ENCODE measurements around the gene MRPS26.
A peak's percentile ranks its signal among the peaks of the same experiment; 100 is the strongest.

Gene MRPS26

GRCh38 chr20:3082306-3082951 lies 36.6 kb downstream of the MRPS26 start:
- Histone ChIP-seq H3K27me3 (ENCODE audit: control insufficient read depth, insufficient read depth, low read length) (peaks cover 47% of the 10 kb centered on the region), H3K36me3 (ENCODE audit: control insufficient read depth, insufficient read depth, low read length) (no peaks in the 10 kb centered on the region), H3K4me3 (ENCODE audit: low read depth, low read length) (peak overlapping the region; percentile 52), H3K4me1 (ENCODE audit: control insufficient read depth, insufficient read depth, low read length) (peaks cover 2% of the 10 kb centered on the region), H3K9ac (ENCODE audit: low read depth, low read length) (no peak overlapping the region), H3K9me3 (ENCODE audit: control insufficient read depth, insufficient read depth, low read length) (no peaks in the 10 kb centered on the region)

DNA sequence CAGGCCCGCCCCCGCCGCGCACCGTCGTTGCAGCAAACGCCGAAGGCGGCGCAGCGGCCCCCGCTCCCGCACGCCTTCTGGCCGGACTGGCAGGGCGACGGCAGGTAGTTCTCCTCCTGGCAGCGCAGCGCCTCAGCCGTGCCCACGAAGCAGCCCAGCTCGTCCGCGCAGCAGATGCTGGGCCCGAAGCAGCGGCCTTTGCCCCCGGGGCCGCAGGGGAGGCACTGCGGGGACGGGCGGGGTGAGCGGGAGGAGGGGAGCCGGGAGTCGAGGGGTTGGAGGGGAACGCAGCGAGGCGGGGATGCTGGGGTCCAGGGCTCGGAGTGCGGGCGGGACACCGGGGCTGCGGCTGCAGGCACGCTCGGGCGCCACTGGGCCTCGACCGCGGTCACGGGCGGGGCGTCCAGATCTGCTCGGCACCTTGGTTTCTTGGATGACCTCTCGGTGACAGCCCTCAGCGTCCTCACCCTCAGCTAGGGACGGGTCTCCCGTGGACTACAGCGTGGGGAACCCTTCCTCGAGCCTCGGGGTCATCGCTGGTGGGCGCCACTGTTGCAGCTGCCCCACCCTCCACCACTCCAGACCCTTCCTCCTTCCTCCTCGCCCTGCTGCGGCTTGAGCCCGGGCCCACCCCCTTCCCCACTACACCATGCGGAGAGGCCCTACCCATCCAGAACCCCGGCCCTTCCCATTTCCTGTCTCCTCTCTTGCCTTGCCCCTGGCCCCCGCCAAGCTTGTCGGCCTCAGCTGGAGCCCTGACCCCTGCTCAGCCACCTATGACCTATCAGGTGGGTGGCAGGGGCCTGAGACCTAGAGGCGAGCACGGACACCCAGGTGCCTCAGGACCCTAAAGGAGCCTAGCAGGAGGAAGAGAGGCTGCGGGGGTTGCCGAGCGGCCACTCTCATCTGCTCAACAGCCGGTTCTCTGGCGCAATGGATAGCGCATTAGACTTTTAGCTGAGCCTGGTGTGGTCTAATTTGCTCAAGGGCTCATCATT lies 37.4 kb downstream of the MRPS26 start:
- peaks cover 47% of the 10 kb centered on the region for H3K27me3 ChIP-seq (ENCODE audit: control insufficient read depth, insufficient read depth, low read length)
- H3K9ac ChIP-seq (ENCODE audit: low read depth, low read length): no peak overlapping the region
- peak overlapping the region; percentile 65 for H3K4me3 ChIP-seq (ENCODE audit: low read depth, low read length)
- no peaks in the 10 kb centered on the region for H3K36me3 ChIP-seq (ENCODE audit: control insufficient read depth, insufficient read depth, low read length)
- H3K4me1 ChIP-seq (ENCODE audit: control insufficient read depth, insufficient read depth, low read length): peaks cover 2% of the 10 kb centered on the region
- no peaks in the 10 kb centered on the region for H3K9me3 ChIP-seq (ENCODE audit: control insufficient read depth, insufficient read depth, low read length)

GRCh38 chr20:3084283-3084985 lies 38.6 kb downstream of the MRPS26 start, which contains the start of gene AVP:
Gene AVP (minus strand): TSS chr20:3084724. CDS start chr20:3084674, 50 bp downstream.
- H3K4me3 ChIP-seq (ENCODE audit: low read depth, low read length): peak within 1 kb of the TSS; percentile 65
- H3K9ac ChIP-seq (ENCODE audit: low read depth, low read length): no peak within 1 kb of the TSS
- peaks cover 2% of the 10 kb centered on the region for H3K4me1 ChIP-seq (ENCODE audit: control insufficient read depth, insufficient read depth, low read length)
- peaks cover 42% of the 10 kb centered on the region for H3K27me3 ChIP-seq (ENCODE audit: control insufficient read depth, insufficient read depth, low read length)
- H3K36me3 ChIP-seq (ENCODE audit: control insufficient read depth, insufficient read depth, low read length): no peaks in the 10 kb centered on the region
- H3K9me3 ChIP-seq (ENCODE audit: control insufficient read depth, insufficient read depth, low read length): no peaks in the 10 kb centered on the region

DNA sequence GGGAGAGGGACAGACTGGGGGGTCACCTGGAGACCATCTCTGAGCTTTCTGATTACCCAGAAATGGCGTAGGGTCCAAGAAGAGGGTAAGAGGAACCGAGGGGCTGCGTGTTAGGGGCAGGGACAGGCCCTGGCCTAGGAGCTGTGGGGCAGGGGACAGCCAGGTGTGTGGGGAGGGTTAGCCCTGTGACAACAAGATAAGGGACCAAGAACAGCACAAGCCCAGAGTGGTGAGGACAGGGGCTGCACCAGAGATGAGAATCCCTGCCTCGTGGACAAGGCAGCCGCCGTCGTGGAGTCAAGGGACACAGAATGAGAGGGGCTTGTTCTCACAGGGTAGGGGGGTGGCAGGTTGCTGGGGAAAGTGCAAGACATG lies 39.1 kb downstream of the MRPS26 start:
- peaks cover 43% of the 10 kb centered on the region for H3K27me3 ChIP-seq (ENCODE audit: control insufficient read depth, insufficient read depth, low read length)

GRCh38 chr20:3085571-3086072 lies 39.8 kb downstream of the MRPS26 start:
- no peak overlapping the region for H3K4me3 ChIP-seq (ENCODE audit: low read depth, low read length)
- no peaks in the 10 kb centered on the region for H3K36me3 ChIP-seq (ENCODE audit: control insufficient read depth, insufficient read depth, low read length)
- H3K9me3 ChIP-seq (ENCODE audit: control insufficient read depth, insufficient read depth, low read length): no peaks in the 10 kb centered on the region
- peaks cover 2% of the 10 kb centered on the region for H3K4me1 ChIP-seq (ENCODE audit: control insufficient read depth, insufficient read depth, low read length)
- peaks cover 42% of the 10 kb centered on the region for H3K27me3 ChIP-seq (ENCODE audit: control insufficient read depth, insufficient read depth, low read length)
- no peak overlapping the region for H3K9ac ChIP-seq (ENCODE audit: low read depth, low read length)

More for the DNA sequence above, 39.1 kb downstream of the MRPS26 start:
- no peak overlapping the region for H3K9ac ChIP-seq (ENCODE audit: low read depth, low read length)
- no peak overlapping the region for H3K4me3 ChIP-seq (ENCODE audit: low read depth, low read length)
- H3K36me3 ChIP-seq (ENCODE audit: control insufficient read depth, insufficient read depth, low read length): no peaks in the 10 kb centered on the region
- peaks cover 2% of the 10 kb centered on the region for H3K4me1 ChIP-seq (ENCODE audit: control insufficient read depth, insufficient read depth, low read length)
- no peaks in the 10 kb centered on the region for H3K9me3 ChIP-seq (ENCODE audit: control insufficient read depth, insufficient read depth, low read length)

GRCh38 chr20:3088031-3088430 lies 42.2 kb downstream of the MRPS26 start:
- no peaks in the 10 kb centered on the region for H3K36me3 ChIP-seq (ENCODE audit: control insufficient read depth, insufficient read depth, low read length)
- H3K27me3 ChIP-seq (ENCODE audit: control insufficient read depth, insufficient read depth, low read length): peaks cover 36% of the 10 kb centered on the region
- no peak overlapping the region for H3K9ac ChIP-seq (ENCODE audit: low read depth, low read length)

DNA sequence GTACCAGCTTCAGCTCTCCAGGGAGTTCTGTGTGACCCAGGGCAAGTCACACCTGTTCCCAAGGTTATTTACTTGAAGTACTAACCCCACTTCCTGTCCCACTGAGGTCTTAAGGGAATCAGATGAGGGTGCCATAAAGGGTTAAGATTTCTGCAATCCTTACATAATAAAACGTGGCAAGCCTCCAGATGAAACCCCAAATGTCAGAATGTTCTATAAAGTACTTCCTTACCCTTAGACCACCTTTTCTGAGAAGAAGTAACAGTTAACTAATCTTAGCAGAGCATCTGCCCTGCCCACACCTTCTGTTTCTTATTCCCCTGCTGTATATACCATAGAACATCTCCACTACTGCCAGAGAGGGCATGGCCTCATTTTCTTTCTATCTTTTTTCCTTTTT lies 44.7 kb downstream of the MRPS26 start:
- peaks cover 20% of the 10 kb centered on the region for H3K27me3 ChIP-seq (ENCODE audit: control insufficient read depth, insufficient read depth, low read length)
- H3K9ac ChIP-seq (ENCODE audit: low read depth, low read length): no peak overlapping the region

More at GRCh38 chr20:3088031-3088430, 42.2 kb downstream of the MRPS26 start:
- Histone ChIP-seq H3K9me3 (ENCODE audit: control insufficient read depth, insufficient read depth, low read length) (no peaks in the 10 kb centered on the region), H3K4me3 (ENCODE audit: low read depth, low read length) (no peak overlapping the region), H3K4me1 (ENCODE audit: control insufficient read depth, insufficient read depth, low read length) (peaks cover 2% of the 10 kb centered on the region)

GRCh38 chr20:3092611-3093379 lies 46.9 kb downstream of the MRPS26 start:
- peak overlapping the region; percentile 47 for H3K9ac ChIP-seq (ENCODE audit: low read depth, low read length)
- H3K36me3 ChIP-seq (ENCODE audit: control insufficient read depth, insufficient read depth, low read length): no peaks in the 10 kb centered on the region
- no peaks in the 10 kb centered on the region for H3K4me1 ChIP-seq (ENCODE audit: control insufficient read depth, insufficient read depth, low read length)
- peaks cover 20% of the 10 kb centered on the region for H3K27me3 ChIP-seq (ENCODE audit: control insufficient read depth, insufficient read depth, low read length)
- no peaks in the 10 kb centered on the region for H3K9me3 ChIP-seq (ENCODE audit: control insufficient read depth, insufficient read depth, low read length)
- H3K4me3 ChIP-seq (ENCODE audit: low read depth, low read length): peak overlapping the region; percentile 37

More for the DNA sequence above, 44.7 kb downstream of the MRPS26 start:
- no peaks in the 10 kb centered on the region for H3K4me1 ChIP-seq (ENCODE audit: control insufficient read depth, insufficient read depth, low read length)
- no peaks in the 10 kb centered on the region for H3K9me3 ChIP-seq (ENCODE audit: control insufficient read depth, insufficient read depth, low read length)
- H3K36me3 ChIP-seq (ENCODE audit: control insufficient read depth, insufficient read depth, low read length): no peaks in the 10 kb centered on the region
- H3K4me3 ChIP-seq (ENCODE audit: low read depth, low read length): no peak overlapping the region

DNA sequence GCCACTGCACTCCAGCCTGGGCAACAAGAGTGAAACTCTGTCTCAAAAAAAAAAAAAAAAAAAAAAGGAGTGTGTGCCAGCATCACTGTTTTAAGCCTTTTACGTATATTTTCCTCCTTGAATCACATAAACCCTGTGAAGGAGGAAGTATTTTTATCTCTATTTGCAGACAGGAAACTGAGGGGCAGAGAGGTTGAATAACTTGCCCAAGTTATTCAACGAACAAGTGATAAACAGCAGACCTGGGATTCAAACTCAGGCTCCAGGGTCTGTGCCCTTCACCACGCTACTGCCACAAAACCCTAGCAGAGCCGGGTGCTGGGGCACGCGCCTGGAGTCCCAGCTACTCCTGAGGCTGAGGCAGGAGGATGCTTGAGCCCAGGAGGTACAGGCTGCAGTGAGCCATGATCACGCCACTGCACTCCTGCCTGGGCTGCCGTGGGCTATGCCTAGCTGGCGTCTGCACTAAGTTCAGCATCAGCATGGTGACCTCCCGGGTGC lies 48.1 kb downstream of the MRPS26 start:
- H3K36me3 ChIP-seq (ENCODE audit: control insufficient read depth, insufficient read depth, low read length): no peaks in the 10 kb centered on the region
- H3K9ac ChIP-seq (ENCODE audit: low read depth, low read length): no peak overlapping the region
- H3K27me3 ChIP-seq (ENCODE audit: control insufficient read depth, insufficient read depth, low read length): peaks cover 20% of the 10 kb centered on the region

GRCh38 chr20:3094848-3095629 lies 49.2 kb downstream of the MRPS26 start:
- Histone ChIP-seq H3K9ac (ENCODE audit: low read depth, low read length) (no peak overlapping the region), H3K27me3 (ENCODE audit: control insufficient read depth, insufficient read depth, low read length) (peaks cover 18% of the 10 kb centered on the region), H3K9me3 (ENCODE audit: control insufficient read depth, insufficient read depth, low read length) (no peaks in the 10 kb centered on the region), H3K4me3 (ENCODE audit: low read depth, low read length) (no peak overlapping the region), H3K4me1 (ENCODE audit: control insufficient read depth, insufficient read depth, low read length) (no peaks in the 10 kb centered on the region), H3K36me3 (ENCODE audit: control insufficient read depth, insufficient read depth, low read length) (no peaks in the 10 kb centered on the region)

More for the DNA sequence above, 48.1 kb downstream of the MRPS26 start:
- no peaks in the 10 kb centered on the region for H3K9me3 ChIP-seq (ENCODE audit: control insufficient read depth, insufficient read depth, low read length)
- no peak overlapping the region for H3K4me3 ChIP-seq (ENCODE audit: low read depth, low read length)
- no peaks in the 10 kb centered on the region for H3K4me1 ChIP-seq (ENCODE audit: control insufficient read depth, insufficient read depth, low read length)
